HG02852 (cell line): ENCODE measurements around the gene C20orf204.

ENCODE experiments used
- ATAC-seq: cut with Tn5 transposase; IDR thresholded peaks from one replicate; pipeline ENCODE4 v1.9.1; 2021; ENCODE audit warnings: mild to moderate bottlenecking, moderate library complexity; ENCODE audit not compliant: unreplicated experiment

C20orf204 gene

DNA sequence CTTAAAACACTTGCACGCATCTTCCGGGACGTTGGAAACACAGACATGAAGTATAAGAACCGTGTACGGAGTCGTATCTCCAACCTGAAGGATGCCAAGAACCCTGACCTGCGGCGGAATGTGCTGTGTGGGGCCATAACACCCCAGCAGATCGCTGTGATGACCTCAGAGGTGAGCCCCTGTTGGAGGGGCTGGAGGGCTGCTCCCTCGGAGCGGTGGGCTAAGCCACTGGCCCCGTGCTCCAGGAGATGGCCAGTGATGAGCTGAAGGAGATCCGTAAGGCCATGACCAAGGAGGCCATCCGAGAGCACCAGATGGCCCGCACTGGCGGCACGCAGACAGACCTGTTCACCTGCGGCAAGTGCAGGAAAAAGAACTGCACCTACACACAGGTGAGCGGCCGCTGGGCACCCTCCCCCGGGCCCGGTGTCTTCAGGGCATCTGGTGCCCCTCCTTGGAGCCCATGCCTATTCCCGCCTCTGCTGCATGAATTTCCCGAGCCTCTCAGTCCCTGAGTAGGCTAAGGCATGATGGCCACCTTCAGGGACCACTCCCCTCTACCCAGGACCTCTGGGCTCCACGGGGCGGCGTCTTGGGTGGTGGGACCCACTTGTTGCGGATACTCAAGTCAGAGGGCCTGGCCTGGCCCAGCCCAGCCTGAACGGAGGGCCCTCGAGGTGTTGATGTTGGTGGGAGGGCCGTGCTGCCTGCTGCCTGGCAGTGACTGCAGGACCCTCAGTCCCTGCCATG lies 34.4 kb downstream of the C20orf204 start:
- no peak for ATAC-seq

DNA sequence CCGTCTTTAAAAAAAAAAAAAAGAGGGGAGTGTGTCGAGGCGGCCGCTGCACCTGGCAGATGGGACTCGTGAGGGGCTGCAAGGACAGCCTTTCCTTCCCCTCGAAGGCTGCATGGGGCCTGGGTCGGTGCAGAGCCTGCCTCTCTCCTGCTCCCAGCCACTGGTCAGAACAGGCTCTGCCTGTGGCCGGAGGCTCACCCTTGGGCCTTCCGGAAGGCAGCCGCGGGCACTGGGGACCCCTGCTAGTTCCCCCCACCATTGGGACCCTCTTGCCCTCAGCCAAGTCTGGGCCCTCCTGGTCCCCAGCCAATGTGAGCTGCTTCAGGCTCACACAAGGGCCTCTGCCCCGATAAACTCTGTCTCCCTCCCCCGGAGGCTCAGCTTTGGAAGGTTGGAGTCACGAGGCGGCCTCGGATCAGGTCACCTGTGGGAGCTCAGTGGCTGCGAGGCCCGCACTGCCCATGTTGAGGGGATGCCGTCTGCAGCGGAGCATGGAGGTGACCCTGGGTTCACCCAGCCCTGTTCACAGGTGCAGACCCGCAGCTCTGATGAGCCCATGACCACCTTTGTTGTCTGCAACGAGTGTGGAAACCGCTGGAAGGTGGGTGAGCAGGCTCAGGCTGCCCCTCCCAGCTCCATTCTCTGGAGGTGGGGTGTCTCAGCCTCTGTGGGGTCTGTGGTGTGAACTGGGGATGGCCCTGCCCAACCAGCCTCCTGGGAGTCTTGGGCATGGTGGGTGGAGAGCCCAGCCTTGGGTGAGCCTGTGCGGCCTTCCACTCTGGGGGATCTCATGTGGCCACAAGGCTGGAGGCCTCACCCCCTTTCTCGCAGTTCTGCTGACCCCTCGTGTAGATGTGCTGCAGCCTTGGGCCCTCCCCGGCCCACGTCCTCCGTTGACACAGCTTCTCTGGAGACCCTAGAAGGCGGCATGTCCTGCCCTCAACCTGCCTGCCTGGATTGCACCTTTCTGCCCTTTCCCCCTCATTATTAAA lies 35.7 kb downstream of the C20orf204 start:
- no peak for ATAC-seq

- ATAC-seq, result no peak
Observed at GRCh38 chr20:64072498-64073063, 36.6 kb downstream of the C20orf204 start.

- ATAC-seq, result no peak
Observed at GRCh38 chr20:64073476-64074183, 37.6 kb downstream of the C20orf204 start.

GRCh38 chr20:64074184-64074789 lies 38.3 kb downstream of the C20orf204 start:
- no peak for ATAC-seq

DNA sequence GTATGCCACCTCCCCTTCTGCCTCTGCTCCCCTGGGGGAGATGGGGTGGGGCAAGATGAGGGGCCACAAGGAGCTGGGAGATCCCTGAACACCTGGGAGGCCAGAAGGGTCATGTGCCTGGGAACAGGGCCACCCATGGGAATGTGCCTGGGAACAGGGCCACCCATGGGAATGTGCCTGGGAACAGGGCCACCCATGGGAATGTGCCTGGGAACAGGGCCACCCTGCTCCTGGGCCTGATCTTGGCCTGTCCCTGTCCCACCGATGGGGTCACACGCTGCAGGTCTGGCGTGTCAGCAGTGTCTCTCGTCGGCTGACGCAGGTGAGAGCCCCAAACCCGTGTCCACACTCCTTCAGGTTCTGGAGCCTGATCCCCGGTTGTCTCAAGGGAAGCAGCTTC lies 39.0 kb downstream of the C20orf204 start:
- no peak for ATAC-seq

DNA sequence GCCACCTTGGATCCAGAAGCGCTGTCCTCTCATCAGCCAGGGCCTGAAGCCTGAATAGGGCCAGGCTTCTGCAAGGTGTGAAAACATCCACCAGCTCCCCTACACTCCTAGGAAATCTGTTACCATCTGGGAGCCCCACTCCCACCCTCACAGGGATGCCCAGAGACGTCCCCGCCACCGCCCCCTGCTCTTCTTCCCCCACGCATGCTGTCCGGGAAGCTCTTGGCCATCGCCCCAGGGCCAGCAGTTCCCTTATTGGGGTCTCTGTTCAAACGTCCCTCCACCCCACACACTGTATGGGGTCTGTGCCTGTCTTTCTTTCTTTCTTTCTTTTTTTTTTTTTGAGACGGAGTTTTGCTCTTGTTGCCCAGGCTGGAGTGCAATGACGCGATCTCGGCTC lies 39.6 kb downstream of the C20orf204 start:
- ATAC-seq, result no peak

GRCh38 chr20:64076061-64076997 lies 40.3 kb downstream of the C20orf204 start:
- no peak for ATAC-seq

DNA sequence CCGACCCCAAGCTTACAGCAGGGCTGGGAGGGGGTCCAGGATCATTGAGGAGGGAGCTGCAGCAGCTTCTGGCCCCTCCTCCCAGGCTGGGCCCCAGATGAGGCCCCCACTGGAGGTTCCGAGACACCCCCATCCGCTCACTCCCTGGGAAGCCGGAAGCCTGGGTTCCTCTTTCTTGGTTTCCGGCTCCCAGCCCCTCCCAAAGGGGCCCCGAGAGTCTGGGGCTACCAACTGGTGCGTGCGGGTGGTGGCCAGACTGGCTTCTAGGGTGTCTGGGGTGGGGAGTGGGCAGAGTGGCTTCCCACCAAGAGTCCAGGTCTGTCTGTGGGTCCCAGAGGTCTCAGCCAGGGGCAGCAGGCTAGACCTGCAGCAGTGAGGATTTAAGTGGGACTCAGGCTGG lies 41.1 kb downstream of the C20orf204 start:
- no peak for ATAC-seq

GRCh38 chr20:64077541-64077875 lies 41.5 kb downstream of the C20orf204 start:
- no peak for ATAC-seq

GRCh38 chr20:64077876-64078551 lies 42.0 kb downstream of the C20orf204 start:
- ATAC-seq, result no peak

DNA sequence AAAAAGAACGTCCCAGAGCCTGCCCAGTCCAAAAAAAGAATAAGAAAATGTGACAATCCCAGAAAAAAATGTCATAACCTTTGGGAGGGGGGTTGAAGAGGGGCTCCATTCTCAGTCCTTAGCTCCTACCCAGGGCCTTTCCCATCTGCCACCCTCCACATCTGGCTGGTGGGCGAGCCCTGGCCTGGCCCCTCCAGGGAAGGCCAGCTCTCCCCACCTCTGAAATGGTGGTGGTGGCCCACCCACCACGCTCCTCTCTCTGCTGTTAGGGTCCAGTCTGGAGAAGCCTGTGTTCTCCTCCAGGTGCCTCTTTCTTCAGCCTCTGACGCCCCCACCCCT lies 42.9 kb downstream of the C20orf204 start:
- ATAC-seq, result no peak

DNA sequence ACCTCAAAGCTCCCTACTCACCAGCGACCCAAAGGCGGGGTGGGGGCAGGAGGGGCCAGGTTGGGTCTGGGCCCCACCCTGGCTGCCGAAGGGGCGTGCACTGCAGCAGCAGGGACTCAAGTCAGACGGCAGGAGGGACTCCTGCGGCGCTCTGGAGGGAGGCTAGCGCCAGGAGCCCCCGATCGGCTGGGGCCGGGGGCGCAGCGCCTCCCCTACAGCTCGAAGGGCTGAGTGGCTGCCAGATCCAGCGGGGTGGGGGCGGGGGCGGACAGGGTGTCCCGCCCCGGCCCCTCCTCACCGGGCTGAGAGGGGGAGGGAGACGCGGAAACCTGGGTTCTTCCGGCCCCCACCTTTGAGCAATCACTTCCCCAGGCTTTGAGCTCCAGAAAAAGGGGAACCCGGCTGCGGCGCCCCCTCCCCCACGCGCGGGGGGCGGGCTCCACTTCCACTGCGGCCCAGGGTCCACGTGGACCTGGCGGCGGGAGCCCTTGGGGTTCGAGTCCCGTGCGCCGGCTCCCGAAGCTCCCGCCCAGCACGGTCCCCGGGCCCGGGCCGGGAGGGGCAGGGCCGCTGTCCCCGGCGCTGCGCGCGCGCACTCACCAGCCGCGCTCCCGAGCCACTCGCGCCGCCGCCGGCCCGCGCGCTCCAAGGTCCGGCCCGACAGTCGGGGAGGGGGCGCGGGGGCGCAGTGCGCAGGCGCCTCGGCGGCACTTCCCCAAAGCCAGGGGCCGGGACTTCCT lies 43.5 kb downstream of the C20orf204 start, which contains the start of gene RGS19:
RGS19 (minus strand) TSS at position 246 of the 740 bp plus-strand sequence. CDS start 2,632 bp downstream, outside the sequence.
- peak; percentile 47 for ATAC-seq

DNA sequence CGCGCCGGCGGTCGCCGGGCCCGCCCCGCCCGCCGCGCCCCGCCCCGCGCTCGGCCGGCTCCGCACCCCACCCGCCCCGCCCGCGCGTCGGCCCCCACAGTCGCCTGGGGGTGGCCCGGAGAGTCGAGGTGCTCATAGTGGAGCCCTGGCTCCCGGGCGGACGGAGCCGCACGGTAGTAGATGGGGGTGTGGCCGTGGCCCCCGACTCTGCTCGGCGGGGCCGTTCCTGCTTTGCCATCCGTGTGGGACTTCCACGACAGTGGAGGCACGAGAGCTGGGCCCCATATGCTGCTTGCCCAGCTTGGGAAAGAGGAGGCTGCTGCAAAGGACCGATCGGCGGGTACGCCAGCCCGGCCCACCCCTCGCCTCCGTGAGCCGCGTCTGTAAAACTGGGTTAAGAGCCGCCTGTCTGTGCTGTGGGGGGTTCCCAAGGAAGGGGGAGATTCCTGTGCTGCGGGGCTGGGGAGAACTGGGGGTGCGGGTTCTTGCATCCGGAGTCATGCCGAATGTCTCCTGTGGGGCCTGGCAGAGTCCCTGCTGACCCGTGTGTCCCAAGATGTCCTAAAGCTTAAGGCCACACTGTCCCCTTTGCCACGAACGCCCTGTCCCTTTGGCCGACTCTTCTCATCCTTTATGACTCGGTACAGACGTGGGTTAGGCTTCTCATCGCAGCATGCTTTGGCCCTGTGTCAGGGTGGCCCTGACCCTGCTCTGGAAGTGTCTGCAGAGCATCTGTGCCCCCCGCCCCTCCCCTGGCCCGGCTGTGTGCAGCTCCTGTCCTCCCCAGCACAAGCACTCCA lies 44.2 kb downstream of the C20orf204 start, which contains the start of gene OPRL1:
OPRL1 (plus strand) TSS at position 70 of the 800 bp plus-strand sequence. CDS start 12,639 bp downstream, outside the sequence.
- no peak for ATAC-seq

DNA sequence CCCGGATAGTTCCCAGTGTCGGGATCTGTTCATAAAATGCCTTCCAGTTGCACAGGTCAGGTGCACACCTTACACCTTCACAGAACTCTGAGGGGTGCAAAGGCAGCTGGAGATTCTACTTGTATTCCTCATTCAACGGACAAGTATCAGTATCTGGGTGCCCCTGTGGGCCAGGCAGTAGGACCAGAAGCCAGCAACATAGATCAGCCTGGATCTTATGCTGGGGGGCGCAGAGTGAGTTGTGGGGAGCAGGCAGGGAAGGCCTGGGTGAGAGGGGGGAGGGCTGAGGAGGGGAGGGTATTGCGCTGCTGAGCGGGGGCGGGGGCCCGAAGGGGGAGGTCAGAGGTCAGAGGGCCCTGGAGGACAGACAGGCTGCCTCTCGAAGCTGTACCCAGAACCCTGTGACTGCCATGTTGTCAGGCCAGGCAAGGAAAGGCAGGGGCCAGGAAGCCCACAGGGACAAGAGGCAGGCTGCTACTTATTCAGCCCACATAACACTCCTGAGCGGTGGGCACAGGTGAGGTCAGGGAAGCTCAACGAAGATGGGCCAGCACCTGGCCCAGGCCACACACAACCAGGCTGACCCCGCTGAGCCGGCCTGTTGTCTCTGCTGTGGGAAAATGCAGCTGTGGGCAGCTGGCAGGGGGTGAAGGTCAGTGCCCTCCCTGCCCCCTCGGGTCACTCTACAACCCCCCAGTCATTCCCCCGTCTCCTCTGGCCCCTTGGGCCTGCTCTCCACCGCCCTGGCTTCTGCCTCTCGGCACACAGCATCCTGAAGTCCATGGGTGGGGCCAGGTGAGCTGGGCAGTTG lies 45.0 kb downstream of the C20orf204 start:
- ATAC-seq, result no peak

GRCh38 chr20:64081624-64081964 lies 45.6 kb downstream of the C20orf204 start:
- ATAC-seq, result no peak
